ENCODE measurements around the gene GLRX3.

DNA sequence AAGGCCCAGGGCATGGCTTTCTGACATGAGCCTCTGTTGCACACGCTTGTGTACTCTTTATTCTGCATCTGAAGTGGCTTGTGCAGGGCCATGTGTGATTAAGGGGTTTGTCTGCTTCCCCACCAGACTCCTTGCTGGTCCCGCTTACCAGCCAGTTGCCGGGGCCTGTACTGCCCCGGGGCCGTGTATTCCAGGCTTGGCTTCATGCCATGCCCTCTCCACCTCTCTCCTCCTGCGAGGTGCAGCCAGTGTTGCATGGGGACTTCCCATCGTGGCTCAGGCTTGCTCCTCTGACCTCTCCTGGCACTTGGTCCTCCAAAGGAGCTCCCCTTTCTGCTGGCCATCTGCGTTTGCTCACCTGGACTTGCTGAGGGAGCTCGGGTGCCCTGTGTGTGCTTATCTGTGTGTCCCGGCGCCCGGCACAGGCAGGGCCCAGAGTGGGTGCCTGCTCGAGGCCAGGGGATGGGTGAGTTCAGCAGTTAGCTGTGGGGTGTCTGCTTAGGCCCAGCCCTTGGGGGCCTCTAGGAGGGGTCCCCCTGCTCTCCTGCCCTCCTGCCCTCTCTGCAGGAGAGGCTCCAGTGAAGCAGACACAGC, 14.6 kb upstream of the GLRX3 start:
- TF ChIP-seq, protein P1, sequence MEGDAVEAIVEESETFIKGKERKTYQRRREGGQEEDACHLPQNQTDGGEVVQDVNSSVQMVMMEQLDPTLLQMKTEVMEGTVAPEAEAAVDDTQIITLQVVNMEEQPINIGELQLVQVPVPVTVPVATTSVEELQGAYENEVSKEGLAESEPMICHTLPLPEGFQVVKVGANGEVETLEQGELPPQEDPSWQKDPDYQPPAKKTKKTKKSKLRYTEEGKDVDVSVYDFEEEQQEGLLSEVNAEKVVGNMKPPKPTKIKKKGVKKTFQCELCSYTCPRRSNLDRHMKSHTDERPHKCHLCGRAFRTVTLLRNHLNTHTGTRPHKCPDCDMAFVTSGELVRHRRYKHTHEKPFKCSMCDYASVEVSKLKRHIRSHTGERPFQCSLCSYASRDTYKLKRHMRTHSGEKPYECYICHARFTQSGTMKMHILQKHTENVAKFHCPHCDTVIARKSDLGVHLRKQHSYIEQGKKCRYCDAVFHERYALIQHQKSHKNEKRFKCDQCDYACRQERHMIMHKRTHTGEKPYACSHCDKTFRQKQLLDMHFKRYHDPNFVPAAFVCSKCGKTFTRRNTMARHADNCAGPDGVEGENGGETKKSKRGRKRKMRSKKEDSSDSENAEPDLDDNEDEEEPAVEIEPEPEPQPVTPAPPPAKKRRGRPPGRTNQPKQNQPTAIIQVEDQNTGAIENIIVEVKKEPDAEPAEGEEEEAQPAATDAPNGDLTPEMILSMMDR (IDR thresholded peaks at IDR 0.05) = no peak
- no peak for TF ChIP-seq POLR2A (IDR thresholded peaks at IDR 0.05)
